H4 (cell line): ENCODE results near the gene ELFN2. TPM values are rescaled to one million over a fixed set of nuclear protein-coding genes. Genes with fewer than 3 reads are reported as not detected.
A peak's percentile ranks its signal among the peaks of the same experiment; 100 is the strongest.

Experiments used
- DNase-seq: peaks from one replicate; pipeline ENCODE4 v3.0.0-alpha.2; 2015; ENCODE audit warnings: low spot score
- total RNA-seq: library from RNA; depleted of rRNA; stranded (reverse); fragments of >200 nt; shearing (Covaris generic); gene quantifications from 2 replicates; pipeline ENCODE4 v1.2.3, GENCODE V29; 2014

Gene ELFN2
- total RNA-seq, 1 experiment from 2014 or later = 0.29 TPM

DNA sequence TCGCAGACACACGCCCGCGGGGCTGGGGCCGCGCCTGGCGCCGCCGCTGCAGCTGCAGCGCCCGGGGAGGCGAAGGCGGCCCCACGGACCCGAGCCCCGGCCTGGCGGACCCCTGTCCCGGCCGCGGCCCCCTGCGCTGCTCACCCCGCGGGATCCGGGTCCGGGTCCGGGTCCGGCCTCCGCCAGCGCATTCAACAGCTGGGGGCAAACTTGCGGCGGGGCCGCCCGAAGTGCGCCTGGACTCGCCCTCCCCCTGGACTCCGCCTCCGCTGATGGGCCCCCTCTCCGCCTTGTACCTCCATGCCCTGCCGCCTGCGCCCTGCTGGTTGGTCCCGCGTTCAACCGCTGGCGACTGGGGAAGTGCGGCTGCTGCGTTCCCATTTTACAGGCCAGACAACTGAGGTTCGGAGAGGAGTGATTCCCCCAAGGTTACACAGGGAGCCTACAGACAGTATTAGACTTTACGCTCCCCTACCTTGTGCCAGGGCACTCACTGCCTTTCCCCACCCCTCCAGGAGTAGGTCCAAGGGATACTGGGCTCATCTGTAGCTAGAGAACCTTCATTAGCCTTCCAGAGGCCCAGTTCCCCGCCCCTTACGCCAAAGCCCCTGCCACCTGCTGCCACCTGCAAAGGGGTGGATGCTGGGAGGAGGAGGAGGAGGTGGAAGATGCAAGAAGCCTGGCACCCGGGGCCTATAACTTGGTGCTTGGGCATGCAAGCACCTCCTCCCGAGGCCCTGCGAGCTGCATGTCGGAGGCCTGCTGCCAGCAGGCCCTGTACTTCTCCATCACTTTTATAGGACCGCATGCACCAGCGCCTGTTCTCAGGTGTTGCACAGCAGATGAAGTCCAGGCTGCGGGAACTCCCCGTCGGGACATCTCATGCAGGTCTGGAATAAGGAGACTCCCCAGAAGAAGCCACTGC is 694 bp upstream of the ELFN2 start:
- DNase-seq = no peak

DNA sequence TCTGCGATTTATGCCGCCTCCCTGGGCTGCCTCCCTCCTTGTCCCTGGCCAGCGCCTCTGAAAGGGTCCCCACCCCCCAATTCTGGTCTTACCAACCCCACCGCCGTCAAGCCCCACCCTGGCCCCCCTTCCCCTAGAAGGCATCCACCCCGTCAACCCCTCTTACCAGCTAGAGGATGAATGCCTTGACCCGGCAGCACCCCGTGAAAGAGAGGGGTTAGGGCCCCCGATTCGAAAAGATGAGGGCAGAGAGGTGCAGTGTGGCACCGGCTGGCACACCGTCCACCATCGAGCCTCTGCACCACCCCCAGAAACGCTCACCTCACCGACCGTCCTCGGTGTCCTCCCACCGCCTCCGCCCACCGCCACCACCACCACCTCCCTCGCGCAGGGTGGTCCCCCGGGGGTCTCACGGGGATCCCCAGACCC is 559 bp downstream of the ELFN2 start:
- no peak for DNase-seq

GRCh38 chr22:37425800-37426705 is 1.2 kb downstream of the ELFN2 start:
- DNase-seq = peak; percentile 52

DNA sequence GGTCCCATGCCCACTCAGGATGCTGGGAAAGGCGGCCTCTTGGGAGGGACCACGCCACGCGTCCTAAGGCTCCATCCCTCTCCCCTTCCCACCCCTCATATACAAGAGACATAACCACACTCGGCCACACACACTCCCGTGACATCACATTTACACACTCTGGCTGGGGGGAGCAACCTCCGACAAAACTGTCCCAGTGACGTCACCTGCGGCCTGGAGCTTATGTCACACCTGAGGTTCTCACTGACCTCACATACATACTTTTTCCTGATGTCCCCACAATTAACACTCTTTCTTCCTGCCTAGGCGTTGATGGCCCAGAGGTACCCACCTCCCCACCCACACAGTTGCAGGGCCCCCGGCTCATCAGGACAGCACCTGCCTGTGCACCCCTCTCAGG is 1.9 kb downstream of the ELFN2 start:
- no peak for DNase-seq

DNA sequence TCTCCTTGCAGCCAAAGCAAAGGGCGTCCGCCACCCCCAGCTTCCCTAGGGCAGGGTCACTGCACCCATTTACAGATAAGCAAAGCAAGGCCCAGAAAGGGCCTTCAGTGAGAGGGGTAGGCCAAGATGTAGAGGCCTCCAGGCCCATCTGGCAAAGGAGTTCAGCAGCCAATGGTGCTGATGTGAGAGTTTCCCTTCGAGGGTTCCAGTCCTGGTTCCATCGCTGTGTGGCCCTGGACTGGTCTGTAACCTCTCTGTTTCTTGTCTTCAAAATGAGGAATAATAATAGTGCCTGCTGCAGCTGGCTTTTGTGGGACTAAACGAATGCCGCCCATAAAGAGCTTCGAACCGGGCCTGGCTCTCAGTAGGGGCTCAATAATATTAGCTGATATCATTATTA is 4.0 kb downstream of the ELFN2 start:
- no peak for DNase-seq

GRCh38 chr22:37421468-37421877 is 5.8 kb downstream of the ELFN2 start:
- no peak for DNase-seq

DNA sequence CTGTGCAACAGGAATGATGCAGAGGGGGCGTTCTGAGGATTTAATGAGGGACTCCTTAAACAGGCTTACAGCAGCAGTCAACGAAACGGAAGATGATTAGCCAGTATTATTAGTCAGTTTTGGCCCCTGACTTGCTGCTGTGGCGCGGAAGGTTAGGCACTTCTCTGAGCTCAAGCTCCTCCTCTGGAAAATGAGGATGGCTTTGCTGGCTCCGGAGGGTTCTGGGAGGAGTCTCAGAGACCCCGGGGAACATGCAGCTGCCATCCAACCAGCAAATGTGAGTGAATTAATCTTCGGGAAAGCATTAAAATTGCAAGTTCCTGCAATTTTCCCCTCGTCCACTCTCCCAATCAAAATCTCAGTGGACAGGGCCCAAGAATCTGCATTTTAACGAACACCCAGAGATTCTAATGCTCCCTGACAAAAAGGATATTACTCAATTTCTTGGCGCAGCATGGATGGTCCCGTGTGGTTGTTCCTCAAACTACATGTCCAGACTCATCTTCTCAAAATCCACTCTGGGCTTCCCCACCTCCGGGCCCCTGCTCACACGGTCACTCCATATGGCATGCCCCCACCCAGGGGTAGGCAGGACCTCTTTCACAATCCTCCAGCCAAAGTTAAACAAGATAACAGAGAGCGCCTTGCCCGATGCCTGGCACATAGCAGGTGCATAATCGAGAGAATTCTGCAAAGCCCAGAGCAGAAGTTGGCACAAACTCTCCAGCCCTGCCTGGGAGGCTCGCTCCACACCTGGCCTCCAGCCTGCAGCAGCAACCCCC is 6.4 kb downstream of the ELFN2 start:
- no peak for DNase-seq

GRCh38 chr22:37419969-37420685 is 7.2 kb downstream of the ELFN2 start:
- DNase-seq = no peak

- no peak for DNase-seq
Measured at GRCh38 chr22:37419370-37419968, 7.8 kb downstream of the ELFN2 start.

DNA sequence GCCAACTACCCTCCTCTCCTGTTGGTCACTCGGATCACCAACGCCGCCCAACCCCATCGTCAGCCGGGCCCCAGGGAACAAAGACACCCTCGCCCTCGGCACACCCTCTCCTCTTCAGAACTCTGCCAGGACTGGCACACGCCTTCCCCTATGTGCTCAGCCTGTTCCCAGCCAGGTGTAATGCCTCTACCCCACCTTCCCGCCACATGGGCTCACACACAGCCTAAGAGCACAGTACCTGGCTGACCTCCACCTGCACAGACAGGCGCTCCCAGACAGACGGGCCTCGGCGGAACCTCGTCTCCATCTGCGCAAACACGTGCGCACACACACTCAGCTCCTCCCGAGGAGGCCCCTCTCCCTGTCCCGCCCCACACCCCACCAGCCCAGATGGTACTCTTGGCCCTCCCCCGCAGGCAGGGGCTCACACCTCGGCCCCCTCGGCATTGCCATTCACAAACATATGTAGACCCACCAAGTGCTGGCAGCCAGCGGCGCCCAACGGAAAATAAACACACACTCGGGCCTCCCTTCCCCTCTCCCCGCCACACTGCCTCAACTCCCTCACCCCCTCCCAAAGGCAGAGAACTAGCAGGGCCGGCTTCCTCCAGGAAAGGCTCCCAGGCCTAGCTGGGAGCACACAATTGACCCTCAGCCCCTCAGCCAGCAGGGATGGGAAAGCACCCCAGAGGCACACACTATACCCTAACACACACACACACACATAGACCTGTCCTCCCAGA is 8.5 kb downstream of the ELFN2 start:
- DNase-seq = no peak

GRCh38 chr22:37417677-37418348 is 9.5 kb downstream of the ELFN2 start:
- no peak for DNase-seq

DNA sequence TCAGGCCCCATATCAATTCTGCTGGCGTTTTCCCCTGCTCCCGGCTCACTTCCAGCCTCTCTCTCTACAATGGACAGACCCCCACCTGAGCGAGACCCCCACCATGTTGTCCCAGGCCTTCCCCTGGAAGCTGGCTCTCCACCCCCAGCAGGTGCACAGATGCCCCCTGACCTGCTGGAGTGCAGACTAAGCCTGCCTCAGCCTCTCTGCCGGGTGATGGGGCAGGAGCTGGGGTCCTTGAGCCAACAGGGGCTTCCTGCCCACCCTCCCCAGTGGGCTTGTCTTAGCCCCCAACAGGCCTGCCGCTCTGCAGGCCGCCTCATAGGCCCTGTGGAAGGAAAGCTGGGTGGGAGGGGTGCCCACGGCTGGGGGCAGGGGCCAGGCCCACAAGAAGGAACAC is 10.0 kb downstream of the ELFN2 start:
- no peak for DNase-seq

- DNase-seq = no peak
Measured at GRCh38 chr22:37416827-37417226, 10.5 kb downstream of the ELFN2 start.

GRCh38 chr22:37416389-37416788 is 10.9 kb downstream of the ELFN2 start:
- no peak for DNase-seq

DNA sequence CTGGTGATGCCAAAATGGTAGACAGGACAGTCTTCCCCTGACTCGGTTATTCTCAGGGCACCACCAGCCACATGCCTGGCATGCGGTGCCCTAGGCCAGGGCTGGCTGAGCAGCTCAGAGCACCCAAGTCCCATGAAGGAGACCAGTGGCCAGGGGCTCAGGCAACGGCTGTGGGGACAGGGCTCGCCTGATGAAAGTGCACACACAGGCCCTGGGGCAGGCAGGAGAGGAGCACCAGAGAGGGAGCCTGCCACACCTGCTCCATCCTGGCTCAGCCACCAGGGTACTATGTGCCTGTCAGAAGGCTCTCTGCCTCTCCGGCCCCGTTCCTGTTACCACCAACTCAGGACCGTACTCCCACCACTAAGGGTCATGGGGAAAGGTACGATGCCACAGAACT is 12.1 kb downstream of the ELFN2 start:
- no peak for DNase-seq

- no peak for DNase-seq
Measured at GRCh38 chr22:37414288-37414687, 13.0 kb downstream of the ELFN2 start.

- DNase-seq = no peak
Measured at GRCh38 chr22:37413546-37413945, 13.7 kb downstream of the ELFN2 start.

DNA sequence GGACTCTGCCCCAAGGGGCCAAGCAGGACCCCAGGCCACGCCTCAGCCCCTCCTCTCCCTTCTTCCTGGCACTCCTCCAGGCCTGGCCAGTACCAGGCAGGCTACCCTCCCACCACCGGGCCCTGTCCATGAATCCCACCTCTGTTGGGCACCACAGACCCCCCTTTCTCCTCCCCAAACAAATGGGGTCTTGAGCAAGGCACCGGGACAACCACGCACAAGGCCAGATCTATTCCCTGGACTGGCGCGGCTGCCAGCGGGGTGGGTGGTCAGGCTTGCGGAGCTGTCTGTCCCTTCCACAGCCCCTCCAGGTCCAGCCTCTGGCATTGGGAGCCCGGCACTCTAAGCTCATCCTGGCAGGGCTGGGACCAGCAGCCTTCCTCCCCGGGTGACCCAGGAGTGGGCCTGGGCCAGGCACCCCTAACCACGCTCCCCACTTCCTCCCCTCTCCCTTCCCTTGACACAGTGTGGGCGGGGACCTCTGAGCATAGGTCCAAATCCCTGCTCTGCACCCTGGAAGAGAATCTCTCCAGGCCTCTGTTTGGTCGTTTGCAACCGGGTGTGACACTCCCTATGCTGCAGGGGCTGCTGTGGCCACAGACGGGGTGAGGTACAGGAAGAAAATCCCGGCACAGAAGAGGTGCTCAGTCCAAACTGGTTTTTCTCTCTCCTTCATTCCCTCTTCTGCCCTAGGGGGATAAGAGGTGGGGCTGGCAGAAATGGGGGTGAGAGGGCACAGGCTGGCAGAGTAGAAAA is 14.6 kb downstream of the ELFN2 start:
- DNase-seq = no peak

DNA sequence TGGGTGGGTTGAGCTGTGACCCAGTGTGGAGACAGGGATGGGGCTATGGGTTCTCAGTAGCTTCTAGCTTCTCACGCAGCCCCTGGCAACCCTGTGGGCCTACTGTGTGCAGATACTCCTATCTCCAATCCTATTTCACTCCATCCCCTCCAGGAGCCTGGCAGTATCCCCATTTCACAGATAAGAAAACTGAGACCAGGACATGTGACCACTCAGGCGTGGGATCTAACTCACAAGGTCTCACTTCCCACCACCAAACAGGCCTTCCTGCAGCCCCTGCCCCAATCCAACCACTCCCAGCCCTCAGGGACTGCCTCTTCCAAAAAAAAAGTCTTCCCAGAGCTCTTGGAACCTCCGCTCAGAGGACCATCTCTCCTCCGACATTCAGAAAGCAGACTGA is 15.6 kb downstream of the ELFN2 start:
- no peak for DNase-seq
